ENCODE results near the gene VPS13D.

DNA sequence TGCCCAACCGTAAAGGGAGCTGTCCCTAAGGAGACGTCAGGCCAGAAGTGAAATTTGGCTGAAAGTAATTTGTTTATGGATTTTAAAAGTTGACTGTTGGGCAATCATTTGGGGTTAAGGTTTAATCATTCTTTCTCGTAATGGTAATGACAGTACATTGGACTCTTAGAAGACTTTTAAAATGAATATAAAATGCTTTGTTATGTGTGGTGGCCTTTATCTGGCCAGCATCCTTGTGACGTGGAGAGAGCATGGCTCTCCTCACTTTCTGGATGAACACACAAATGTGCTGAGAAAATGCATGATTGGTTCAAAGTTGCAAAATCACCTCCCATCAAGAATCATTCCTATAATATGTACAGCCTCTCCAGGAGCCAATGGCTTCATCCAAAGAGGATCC is 227.9 kb downstream of the VPS13D start:
- TF ChIP-seq, protein P1, sequence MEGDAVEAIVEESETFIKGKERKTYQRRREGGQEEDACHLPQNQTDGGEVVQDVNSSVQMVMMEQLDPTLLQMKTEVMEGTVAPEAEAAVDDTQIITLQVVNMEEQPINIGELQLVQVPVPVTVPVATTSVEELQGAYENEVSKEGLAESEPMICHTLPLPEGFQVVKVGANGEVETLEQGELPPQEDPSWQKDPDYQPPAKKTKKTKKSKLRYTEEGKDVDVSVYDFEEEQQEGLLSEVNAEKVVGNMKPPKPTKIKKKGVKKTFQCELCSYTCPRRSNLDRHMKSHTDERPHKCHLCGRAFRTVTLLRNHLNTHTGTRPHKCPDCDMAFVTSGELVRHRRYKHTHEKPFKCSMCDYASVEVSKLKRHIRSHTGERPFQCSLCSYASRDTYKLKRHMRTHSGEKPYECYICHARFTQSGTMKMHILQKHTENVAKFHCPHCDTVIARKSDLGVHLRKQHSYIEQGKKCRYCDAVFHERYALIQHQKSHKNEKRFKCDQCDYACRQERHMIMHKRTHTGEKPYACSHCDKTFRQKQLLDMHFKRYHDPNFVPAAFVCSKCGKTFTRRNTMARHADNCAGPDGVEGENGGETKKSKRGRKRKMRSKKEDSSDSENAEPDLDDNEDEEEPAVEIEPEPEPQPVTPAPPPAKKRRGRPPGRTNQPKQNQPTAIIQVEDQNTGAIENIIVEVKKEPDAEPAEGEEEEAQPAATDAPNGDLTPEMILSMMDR (IDR thresholded peaks at IDR 0.05; ENCODE audit: low read depth, low read length, missing input control) = no peak
- TF ChIP-seq, protein P2, sequence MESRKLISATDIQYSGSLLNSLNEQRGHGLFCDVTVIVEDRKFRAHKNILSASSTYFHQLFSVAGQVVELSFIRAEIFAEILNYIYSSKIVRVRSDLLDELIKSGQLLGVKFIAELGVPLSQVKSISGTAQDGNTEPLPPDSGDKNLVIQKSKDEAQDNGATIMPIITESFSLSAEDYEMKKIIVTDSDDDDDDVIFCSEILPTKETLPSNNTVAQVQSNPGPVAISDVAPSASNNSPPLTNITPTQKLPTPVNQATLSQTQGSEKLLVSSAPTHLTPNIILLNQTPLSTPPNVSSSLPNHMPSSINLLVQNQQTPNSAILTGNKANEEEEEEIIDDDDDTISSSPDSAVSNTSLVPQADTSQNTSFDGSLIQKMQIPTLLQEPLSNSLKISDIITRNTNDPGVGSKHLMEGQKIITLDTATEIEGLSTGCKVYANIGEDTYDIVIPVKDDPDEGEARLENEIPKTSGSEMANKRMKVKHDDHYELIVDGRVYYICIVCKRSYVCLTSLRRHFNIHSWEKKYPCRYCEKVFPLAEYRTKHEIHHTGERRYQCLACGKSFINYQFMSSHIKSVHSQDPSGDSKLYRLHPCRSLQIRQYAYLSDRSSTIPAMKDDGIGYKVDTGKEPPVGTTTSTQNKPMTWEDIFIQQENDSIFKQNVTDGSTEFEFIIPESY (IDR thresholded peaks at IDR 0.05) = no peak
- TF ChIP-seq, protein P3, sequence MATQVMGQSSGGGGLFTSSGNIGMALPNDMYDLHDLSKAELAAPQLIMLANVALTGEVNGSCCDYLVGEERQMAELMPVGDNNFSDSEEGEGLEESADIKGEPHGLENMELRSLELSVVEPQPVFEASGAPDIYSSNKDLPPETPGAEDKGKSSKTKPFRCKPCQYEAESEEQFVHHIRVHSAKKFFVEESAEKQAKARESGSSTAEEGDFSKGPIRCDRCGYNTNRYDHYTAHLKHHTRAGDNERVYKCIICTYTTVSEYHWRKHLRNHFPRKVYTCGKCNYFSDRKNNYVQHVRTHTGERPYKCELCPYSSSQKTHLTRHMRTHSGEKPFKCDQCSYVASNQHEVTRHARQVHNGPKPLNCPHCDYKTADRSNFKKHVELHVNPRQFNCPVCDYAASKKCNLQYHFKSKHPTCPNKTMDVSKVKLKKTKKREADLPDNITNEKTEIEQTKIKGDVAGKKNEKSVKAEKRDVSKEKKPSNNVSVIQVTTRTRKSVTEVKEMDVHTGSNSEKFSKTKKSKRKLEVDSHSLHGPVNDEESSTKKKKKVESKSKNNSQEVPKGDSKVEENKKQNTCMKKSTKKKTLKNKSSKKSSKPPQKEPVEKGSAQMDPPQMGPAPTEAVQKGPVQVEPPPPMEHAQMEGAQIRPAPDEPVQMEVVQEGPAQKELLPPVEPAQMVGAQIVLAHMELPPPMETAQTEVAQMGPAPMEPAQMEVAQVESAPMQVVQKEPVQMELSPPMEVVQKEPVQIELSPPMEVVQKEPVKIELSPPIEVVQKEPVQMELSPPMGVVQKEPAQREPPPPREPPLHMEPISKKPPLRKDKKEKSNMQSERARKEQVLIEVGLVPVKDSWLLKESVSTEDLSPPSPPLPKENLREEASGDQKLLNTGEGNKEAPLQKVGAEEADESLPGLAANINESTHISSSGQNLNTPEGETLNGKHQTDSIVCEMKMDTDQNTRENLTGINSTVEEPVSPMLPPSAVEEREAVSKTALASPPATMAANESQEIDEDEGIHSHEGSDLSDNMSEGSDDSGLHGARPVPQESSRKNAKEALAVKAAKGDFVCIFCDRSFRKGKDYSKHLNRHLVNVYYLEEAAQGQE (IDR thresholded peaks at IDR 0.05) = peak; percentile 20
- TF ChIP-seq TAF1 (conservative IDR thresholded peaks at IDR 0.05) = no peak

All from liver (tissue), 3 donors.